Colon (tissue), 2 donors: ENCODE data around the gene EPYC.

Source experiments
- FAIRE-seq: peaks from 2 replicates; lab custom pipeline; 2012; peaks lifted over from hg19 to GRCh38; lab: Jason Lieb, UNC
- donor health status: control.
- donor health status: control.

EPYC gene, protein sequence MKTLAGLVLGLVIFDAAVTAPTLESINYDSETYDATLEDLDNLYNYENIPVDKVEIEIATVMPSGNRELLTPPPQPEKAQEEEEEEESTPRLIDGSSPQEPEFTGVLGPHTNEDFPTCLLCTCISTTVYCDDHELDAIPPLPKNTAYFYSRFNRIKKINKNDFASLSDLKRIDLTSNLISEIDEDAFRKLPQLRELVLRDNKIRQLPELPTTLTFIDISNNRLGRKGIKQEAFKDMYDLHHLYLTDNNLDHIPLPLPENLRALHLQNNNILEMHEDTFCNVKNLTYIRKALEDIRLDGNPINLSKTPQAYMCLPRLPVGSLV

DNA sequence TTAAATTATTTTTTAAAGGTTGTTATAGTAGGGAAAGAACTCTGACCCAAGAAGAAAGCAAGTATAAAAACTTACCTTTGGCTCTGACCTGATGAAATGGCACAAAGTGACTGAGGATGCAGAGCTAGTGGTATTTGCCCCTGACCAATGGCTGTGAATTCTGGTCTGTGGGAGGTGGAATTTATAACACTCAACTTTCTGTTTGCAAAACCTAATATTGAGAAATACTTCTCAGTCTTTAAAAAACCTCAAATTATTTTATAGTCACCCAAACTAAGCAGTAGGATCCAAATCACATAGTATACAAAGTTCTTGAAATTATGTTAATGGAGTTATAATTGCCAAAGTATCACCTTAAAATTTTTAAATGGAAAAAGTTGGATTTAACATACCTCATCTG lies at the start of gene EPYC:
EPYC (minus strand) TSS at position 101 of the 400 bp plus-strand sequence. CDS start 2,407 bp downstream, outside the sequence.
- no peak for FAIRE-seq

DNA sequence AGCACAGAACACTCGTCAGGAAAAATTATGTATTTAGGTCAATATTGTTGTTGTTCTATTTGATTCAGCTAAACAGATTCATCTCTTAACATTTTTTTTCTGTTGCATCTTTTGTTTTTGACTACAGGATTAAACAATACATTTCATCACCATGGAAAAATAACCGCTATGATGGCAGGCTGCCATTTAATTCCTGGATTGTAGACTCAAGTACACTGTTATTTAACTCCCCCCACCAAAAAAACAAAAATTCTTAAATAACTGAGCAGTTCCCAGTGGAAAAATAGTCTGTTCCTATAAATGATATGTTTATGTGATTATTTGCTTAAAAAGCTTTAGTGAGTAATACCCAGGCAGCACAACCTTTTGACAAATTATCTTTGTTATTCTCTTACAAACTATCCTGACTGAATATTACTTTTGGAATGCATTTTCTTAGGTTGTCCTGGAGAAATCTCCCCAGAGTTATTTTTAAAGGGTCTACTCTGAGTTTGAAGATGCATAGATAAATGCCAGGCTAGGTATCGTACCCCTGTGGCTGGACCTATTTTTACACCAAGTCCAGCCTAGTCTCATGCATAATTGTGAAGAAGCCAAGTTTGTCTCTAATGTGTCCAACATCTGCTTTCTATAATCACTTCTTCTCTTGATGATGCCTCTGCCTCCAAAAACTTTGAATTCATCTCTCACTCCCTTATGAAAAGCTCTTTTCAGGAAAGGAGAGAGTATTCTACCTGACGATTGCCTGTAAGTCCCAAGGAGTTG lies 49.4 kb upstream of the EPYC start:
- no peak for FAIRE-seq

GRCh38 chr12:91052026-91052425 lies 47.3 kb upstream of the EPYC start:
- FAIRE-seq = no peak

GRCh38 chr12:91044586-91044985 lies 39.8 kb upstream of the EPYC start:
- FAIRE-seq = no peak

DNA sequence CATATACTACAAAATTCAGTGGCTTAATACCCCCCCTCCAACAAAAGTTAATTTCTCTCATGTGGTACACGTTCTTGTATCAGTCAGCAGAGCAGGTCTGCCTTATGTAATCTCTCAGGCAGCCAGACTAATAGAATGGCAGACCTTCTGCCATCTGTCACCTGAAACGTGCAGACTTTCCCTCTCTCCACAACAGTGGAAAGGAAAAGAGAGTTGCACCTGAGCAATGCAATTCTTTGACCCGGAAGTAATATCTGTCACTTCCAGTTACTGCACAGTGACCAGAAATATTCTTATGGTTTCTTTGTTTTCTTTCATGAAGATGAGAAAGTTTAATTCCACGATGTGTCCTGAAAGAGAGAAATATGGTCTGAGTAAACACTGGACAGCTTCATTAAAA lies 38.6 kb upstream of the EPYC start:
- FAIRE-seq = no peak

- no peak for FAIRE-seq
These were observed 35.5 kb upstream of the EPYC start for GRCh38 chr12:91040096-91040755.

DNA sequence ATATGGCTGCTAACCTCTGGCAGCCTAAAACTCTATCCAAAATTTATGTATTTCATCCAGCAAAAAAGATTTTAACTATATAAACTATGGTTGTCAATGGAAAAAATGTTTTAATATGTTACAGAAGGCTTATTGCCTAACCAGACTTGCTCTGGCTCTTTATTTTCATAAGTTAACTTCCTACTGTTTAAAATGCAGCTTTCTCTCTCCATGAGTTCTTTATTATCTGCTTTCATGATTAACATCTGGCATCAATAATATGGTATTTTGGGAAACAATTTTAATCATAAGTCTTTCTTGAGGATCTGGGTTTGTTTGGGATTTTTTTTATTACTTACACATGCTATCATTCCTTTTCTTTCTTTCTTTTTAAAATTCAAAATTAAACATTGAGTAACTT lies 32.5 kb upstream of the EPYC start:
- FAIRE-seq = no peak

DNA sequence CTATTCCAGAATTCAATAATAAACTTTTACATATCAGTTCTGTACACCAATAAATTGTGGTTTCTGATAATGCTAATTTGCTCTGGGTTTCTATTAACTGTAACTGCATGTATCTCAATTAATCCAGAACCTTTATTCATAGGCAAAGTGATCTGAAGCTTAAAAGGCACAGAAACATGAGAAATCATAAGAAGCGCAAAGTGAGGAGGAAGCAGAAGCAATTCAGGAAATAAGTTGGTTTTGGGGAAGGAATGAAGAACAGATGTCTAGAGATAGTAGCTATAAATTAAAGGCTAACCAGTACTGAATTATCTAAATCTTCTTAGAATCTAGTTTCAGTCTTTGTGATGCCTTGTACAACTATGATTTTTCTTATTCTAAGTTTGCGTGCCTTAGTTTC lies 28.5 kb upstream of the EPYC start:
- FAIRE-seq = no peak

- no peak for FAIRE-seq
These were observed 18.7 kb upstream of the EPYC start for GRCh38 chr12:91023326-91024004.

DNA sequence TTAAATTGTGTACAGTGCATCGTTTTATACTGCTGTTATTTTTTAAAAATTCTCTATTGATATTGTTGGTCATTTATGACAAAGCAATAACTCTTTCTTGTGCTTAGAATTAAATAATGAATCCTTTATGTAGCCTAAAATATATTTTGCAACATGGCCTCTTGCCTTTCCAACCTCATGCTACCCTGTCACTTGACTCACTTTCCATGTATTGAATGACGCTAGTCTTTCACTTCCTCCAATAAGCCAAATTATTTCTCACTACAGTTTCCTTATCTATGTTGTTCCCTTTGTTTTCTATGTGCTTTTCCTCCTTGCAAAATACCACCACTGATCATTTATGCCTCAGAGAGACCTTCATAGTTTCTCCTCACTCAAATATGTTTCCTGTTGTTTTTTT lies 16.3 kb upstream of the EPYC start:
- no peak for FAIRE-seq

- FAIRE-seq = no peak
These were observed 14.7 kb upstream of the EPYC start for GRCh38 chr12:91019455-91019854.

DNA sequence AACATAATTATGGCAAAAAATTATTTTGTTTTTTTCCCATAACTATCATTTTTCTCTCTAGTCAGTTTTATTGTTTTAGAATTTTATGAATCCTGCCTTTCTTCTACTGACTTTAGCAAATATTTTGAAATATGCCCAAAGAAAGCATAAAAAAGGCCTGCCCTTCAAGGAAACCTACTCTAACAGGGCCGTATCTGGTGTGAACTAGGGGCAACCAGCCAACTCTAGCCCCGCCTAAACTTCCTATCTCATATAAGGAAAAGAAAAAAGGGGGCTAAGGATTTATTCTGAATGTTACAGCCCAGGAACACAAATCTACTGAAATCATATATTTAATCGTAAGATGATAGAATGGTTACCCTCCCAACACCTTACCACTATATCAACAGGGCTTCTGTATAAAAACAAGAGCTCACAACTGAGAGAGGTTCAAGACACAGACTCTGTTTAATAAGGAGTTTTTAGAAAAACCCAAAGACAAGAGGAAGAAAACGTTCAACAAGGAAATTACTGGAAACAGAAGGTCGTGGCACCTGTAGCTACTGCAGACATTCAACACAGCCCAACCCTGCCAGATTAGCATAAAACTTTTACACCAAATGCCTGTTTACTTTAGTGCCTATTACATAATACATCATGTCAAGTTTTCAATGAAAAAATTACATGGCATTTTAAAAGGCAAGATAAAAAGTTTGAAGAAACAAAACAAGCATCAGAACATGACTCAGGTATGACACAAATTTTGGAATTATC lies 12.9 kb upstream of the EPYC start:
- no peak for FAIRE-seq

DNA sequence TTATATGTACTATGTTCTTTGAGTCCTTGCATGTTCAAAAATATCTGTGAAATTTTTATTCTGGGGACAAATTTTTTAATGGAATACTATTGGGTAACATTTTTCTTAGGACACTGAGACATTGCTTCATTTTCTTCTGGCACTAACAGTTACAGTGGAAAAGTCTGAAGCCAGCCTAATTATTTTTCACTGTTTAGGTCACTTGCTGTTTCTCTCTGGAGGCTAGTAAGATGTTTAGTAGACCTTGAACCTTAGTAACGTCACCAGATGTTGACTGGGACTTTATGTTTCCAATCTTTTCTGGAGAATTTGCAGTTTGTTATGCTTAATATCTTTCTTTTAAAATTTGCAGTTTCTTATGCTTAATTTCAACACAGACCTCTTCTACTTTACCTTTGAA lies 12.3 kb upstream of the EPYC start:
- no peak for FAIRE-seq

DNA sequence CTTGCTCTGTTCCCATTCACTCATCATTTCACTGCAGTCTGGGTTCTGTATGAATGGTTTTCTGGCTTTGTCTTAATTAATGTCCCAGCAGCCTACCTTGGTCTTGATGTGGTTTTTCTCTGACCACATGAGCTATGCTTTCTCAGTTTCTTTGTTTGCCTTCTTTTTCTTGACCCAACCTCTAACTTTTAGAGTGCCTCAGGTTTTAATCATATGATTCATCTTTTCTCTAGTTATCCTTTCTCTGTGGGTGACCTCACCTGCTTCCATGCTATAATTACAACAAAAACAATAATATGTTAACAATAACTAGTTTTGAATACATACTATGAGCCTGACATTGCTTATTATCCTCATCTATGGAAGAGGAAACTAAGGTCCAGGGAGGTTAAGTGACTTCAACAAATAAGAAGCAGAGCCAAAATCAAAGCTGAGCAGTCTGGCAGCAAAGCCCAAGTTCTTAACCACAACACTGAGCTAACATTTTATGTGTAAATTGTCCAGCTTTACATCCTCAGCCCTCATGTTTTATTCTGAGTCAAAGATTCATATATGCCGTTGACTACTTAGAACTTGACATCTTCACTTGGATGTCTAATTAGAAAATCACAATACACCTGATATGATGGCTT lies 4.7 kb upstream of the EPYC start:
- FAIRE-seq = no peak

- no peak for FAIRE-seq
These were observed 2.9 kb upstream of the EPYC start for GRCh38 chr12:91007531-91008290.

DNA sequence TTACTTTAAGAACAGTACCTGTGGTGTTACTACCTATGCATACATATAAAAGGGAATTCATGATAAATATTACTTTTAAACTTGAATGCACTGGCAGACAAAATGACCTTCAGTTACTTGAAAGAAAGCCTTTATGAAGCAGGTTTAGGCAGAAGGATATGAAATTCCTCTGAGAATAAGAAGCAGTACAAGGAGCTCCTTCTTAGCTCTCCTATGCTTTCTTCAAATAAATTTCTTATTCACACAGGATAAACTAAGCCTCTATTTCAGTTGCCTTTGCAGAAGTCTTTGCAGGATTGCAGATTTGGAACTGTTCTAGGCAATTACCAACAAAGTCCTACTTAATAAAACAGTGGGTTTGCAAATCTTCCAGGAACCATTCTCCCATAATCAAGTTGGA lies 1.0 kb downstream of the EPYC start:
- no peak for FAIRE-seq

GRCh38 chr12:91001306-91001705 lies 3.5 kb downstream of the EPYC start:
- no peak for FAIRE-seq

- no peak for FAIRE-seq
These were observed 4.8 kb downstream of the EPYC start for GRCh38 chr12:90999966-91000365.

- FAIRE-seq = no peak
These were observed 5.2 kb downstream of the EPYC start for GRCh38 chr12:90999527-90999926.

GRCh38 chr12:90995010-90995409 lies 9.8 kb downstream of the EPYC start:
- FAIRE-seq = no peak
